ENCODE data around the gene CYP1A2.

DNA sequence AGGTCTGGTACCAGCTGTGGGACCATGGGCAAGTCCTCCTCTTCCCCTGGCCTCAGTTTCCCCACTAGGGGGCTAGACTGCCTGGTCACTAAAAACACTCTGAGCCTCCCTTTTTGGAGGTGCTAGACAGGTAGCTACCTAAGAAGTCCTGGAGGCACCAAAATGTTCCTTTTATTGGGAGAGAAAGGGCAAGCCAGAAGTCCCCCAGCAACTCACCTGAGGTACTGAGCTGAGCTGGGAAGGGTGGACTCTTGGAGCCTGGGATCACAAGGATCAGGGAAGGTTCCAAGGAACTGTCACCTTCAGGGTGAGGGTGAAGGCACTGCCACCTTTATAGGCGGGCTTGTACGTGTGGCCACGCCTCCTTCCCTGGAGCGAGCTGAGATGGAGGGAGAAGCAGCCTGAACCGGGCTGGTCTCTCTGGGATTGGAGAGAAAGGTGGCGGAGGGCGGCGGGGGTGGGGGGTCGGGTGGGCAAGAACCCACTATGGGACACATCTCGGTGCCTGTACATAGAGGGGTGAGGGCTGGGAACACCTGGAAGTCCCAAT, 23.3 kb upstream of the CYP1A2 start, which contains the start of gene CYP1A1:
- no peak for TF ChIP-seq NR2F6 (CRISPR knock-in tag; IDR thresholded peaks at IDR 0.05)
- no peak for TF ChIP-seq ZNF668 (CRISPR knock-in tag; IDR thresholded peaks at IDR 0.05)
- no peak for TF ChIP-seq MXI1 (IDR thresholded peaks at IDR 0.05; ENCODE audit: low read depth, low read length)
- TF ChIP-seq FOXM1 (IDR thresholded peaks at IDR 0.05; ENCODE audit: low read depth), result no peak
- TF ChIP-seq FOXM1 (CRISPR knock-in tag; IDR thresholded peaks at IDR 0.05; ENCODE audit: low read depth), result no peak
- no peak for TF ChIP-seq MCM3 (IDR thresholded peaks at IDR 0.05)
- no peak for TF ChIP-seq GABPA (tag; conservative IDR thresholded peaks at IDR 0.05; ENCODE audit: low read depth)

Data from K562 (cell line).